Measurements from ENCODE around the gene FGFR2.

The FGFR2 gene

DNA sequence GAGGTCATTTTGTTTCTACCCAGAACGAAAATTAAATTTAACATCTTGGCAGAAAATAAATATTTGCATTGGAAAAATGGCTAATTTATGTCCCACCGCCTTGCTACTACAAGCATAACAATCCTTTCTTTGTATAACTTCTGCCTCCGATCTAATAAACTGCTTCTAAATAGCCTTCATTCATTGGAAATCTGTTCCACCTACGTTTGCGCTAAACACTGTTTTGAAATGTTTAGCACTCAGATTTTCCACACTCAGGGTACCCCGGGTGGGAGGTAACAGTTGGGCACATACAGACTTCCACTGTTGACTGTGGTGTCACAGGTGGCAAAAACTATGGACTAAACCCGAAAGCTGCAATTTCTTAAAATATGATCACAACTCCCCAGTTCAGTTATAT is 96.4 kb downstream of the FGFR2 start:
- no peak overlapping the region for H3K4me3 ChIP-seq (ENCODE audit: low read depth, low read length)
- TF ChIP-seq, protein P1, sequence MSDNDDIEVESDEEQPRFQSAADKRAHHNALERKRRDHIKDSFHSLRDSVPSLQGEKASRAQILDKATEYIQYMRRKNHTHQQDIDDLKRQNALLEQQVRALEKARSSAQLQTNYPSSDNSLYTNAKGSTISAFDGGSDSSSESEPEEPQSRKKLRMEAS (IDR thresholded peaks at IDR 0.05; ENCODE audit: low read depth, low read length) = no peak
- TF ChIP-seq POLR2A (IDR thresholded peaks at IDR 0.05; ENCODE audit: extremely low read depth, insufficient read length) = no peak
- TF ChIP-seq, protein P2, sequence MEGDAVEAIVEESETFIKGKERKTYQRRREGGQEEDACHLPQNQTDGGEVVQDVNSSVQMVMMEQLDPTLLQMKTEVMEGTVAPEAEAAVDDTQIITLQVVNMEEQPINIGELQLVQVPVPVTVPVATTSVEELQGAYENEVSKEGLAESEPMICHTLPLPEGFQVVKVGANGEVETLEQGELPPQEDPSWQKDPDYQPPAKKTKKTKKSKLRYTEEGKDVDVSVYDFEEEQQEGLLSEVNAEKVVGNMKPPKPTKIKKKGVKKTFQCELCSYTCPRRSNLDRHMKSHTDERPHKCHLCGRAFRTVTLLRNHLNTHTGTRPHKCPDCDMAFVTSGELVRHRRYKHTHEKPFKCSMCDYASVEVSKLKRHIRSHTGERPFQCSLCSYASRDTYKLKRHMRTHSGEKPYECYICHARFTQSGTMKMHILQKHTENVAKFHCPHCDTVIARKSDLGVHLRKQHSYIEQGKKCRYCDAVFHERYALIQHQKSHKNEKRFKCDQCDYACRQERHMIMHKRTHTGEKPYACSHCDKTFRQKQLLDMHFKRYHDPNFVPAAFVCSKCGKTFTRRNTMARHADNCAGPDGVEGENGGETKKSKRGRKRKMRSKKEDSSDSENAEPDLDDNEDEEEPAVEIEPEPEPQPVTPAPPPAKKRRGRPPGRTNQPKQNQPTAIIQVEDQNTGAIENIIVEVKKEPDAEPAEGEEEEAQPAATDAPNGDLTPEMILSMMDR (IDR thresholded peaks at IDR 0.05; ENCODE audit: low read depth, low read length) = no peak
- TF ChIP-seq MYC (IDR thresholded peaks at IDR 0.05; ENCODE audit: low read depth, low read length) = no peak
- no peak for DNase-seq (ENCODE audit: low read depth)

- H3K4me3 ChIP-seq (ENCODE audit: low read depth, low read length) = no peak overlapping the region
- no peak for DNase-seq (ENCODE audit: low read depth)
- TF ChIP-seq, protein P1 (IDR thresholded peaks at IDR 0.05; ENCODE audit: low read depth, low read length) = no peak
- TF ChIP-seq MYC (IDR thresholded peaks at IDR 0.05; ENCODE audit: low read depth, low read length) (no peak), POLR2A (IDR thresholded peaks at IDR 0.05; ENCODE audit: extremely low read depth, insufficient read length) (no peak)
- TF ChIP-seq, protein P2 (IDR thresholded peaks at IDR 0.05; ENCODE audit: low read depth, low read length) = no peak
These were observed 97.4 kb downstream of the FGFR2 start for GRCh38 chr10:121500701-121501332.

DNA sequence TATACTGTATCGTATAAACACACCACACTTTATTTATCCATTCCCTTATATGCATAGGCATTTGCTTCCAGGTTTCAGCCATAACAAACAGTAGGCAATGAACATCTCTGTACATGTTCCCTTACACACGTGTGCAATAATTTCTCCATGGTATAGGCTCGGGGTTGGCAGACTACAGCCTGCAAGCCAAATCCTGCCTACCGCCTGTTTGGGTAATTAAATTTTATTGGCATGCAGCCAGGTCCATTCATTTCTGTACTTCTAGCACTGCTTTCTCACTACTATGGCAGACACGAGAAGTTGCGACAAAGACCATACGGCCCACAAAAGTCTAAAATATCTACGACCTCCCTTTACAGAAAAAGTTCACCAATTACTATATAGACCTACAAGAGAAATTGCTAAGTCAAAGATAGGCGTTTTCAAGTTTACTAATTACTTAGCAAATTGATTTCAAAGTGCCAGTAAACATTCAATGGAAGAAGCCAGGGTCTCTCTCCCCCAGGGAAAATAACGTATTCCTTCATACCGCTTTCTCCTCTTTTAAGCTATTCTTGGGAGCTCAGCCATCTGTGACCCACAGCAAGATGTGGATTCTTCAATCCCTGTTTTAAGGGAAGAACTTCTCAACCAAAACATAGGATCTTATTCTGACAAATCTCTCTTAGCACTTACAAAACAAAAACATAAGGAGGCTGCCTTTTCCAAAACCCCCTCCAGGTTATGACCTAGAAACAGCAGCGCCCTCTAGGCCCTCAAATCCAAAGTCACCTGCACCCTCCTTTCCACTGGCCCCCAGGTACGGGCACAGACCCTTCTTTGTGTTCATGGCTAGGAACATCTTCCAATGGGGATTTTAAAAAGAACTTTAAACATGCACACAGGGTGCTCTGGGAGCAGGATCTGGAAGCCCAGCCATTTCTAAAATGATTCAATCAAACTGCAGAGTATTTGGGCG is 100.5 kb downstream of the FGFR2 start:
- no peak for DNase-seq (ENCODE audit: low read depth)
- no peak overlapping the region for H3K4me3 ChIP-seq (ENCODE audit: low read depth, low read length)
- TF ChIP-seq, protein P2 (IDR thresholded peaks at IDR 0.05; ENCODE audit: low read depth, low read length) = no peak
- TF ChIP-seq POLR2A (IDR thresholded peaks at IDR 0.05; ENCODE audit: extremely low read depth, insufficient read length) (no peak), MYC (IDR thresholded peaks at IDR 0.05; ENCODE audit: low read depth, low read length) (no peak)
- TF ChIP-seq, protein P1 (IDR thresholded peaks at IDR 0.05; ENCODE audit: low read depth, low read length) = no peak

DNA sequence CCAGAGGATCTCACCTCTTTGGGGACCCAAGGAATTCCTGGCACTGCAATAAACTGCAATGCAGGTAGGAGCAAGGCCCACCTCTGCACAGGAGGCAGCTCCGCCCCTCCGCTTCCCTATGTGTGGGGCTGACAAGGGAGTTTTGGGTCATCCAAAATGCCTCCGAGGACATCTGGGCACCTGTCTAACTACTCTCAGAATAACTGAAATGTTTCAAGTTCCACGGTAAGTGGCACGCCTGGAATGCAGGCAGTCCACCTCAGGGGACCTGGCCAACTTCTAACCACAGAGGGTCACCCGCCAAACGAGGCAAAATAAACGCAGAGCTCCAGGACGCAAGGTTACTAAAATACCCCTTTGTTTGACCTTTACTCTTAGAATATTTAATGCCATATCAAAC is 102.5 kb downstream of the FGFR2 start:
- TF ChIP-seq, protein P2 (IDR thresholded peaks at IDR 0.05; ENCODE audit: low read depth, low read length) = no peak
- TF ChIP-seq POLR2A (IDR thresholded peaks at IDR 0.05; ENCODE audit: extremely low read depth, insufficient read length) (no peak), MYC (IDR thresholded peaks at IDR 0.05; ENCODE audit: low read depth, low read length) (no peak)
- TF ChIP-seq, protein P1 (IDR thresholded peaks at IDR 0.05; ENCODE audit: low read depth, low read length) = no peak
- DNase-seq (ENCODE audit: low read depth) = no peak
- no peak overlapping the region for H3K4me3 ChIP-seq (ENCODE audit: low read depth, low read length)

DNA sequence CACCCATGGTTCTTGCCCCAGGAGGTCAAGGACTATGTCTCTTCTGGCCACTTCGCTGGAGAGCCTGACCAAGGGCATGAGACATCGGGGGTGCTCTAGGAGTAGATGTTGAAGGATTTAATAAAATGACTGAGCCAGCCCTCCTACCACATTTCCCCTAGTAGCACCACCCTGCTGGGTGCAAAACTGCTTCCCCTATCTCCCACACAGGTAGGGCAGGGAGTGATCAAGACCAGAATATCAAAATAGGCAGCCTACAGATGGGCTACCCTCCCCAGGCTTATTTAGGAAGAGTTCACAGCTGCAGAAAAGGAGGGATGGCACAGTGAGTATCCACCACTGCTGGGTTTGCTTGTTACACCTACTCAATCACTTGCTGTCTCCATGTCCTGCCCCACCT is 103.9 kb downstream of the FGFR2 start:
- no peak overlapping the region for H3K4me3 ChIP-seq (ENCODE audit: low read depth, low read length)
- no peak for TF ChIP-seq POLR2A (IDR thresholded peaks at IDR 0.05; ENCODE audit: extremely low read depth, insufficient read length)
- no peak for DNase-seq (ENCODE audit: low read depth)

- TF ChIP-seq POLR2A (IDR thresholded peaks at IDR 0.05; ENCODE audit: extremely low read depth, insufficient read length) (no peak), MYC (IDR thresholded peaks at IDR 0.05; ENCODE audit: low read depth, low read length) (no peak)
- TF ChIP-seq, protein P2 (IDR thresholded peaks at IDR 0.05; ENCODE audit: low read depth, low read length) = no peak
- TF ChIP-seq, protein P1 (IDR thresholded peaks at IDR 0.05; ENCODE audit: low read depth, low read length) = no peak
- DNase-seq (ENCODE audit: low read depth) = no peak
- H3K4me3 ChIP-seq (ENCODE audit: low read depth, low read length) = no peak overlapping the region
These were observed 104.7 kb downstream of the FGFR2 start for GRCh38 chr10:121493521-121493920.

Measured in NB4 (cell line).